Mesenchymal stem cell (in vitro differentiated cells and primary cell): ENCODE results near the gene KCNQ5.

Experiments used
- DNase-seq: peaks from one replicate; pipeline ENCODE4 v3.0.0-alpha.2; 2013
- H2AFZ ChIP-seq: one replicate; pipeline ENCODE4 v1.6.1; 2013; ENCODE audit warnings: low read depth, mild to moderate bottlenecking, control low read depth, inconsistent platforms, low read length, moderate library complexity
- H2AK5ac ChIP-seq: 2 replicates; pipeline ENCODE4 v1.6.1; 2013; ENCODE audit warnings: low read length, moderate library complexity, mild to moderate bottlenecking, inconsistent platforms; ENCODE audit not compliant: severe bottlenecking
- H2BK120ac ChIP-seq: one replicate; pipeline ENCODE4 v1.6.1; 2013; ENCODE audit warnings: low read depth, mild to moderate bottlenecking, inconsistent platforms, low read length, moderate library complexity
- H2BK12ac ChIP-seq, 2 experiments: one replicate each; pipeline ENCODE4 v1.6.1; 2013; ENCODE audit warnings: inconsistent platforms in 2 of 2, low read length in 2 of 2, mild to moderate bottlenecking in 2 of 2, moderate library complexity in 2 of 2, control low read depth in 1 of 2
- H2BK15ac ChIP-seq: one replicate; pipeline ENCODE4 v1.6.1; 2013; ENCODE audit warnings: mild to moderate bottlenecking, low read depth, inconsistent platforms; ENCODE audit not compliant: poor library complexity, severe bottlenecking
- H2BK5ac ChIP-seq: 2 replicates; pipeline ENCODE4 v1.6.1; 2013; ENCODE audit warnings: low read depth, mild to moderate bottlenecking, low read length, control low read depth, inconsistent platforms; ENCODE audit not compliant: poor library complexity, severe bottlenecking
- H3K14ac ChIP-seq, 2 experiments: one replicate each; pipeline ENCODE4 v1.6.1; 2013; ENCODE audit warnings: inconsistent platforms in 2 of 2, low read length in 2 of 2, control low read depth in 1 of 2, mild to moderate bottlenecking in 1 of 2, moderate library complexity in 1 of 2
- H3K18ac ChIP-seq, 2 experiments: one replicate each; pipeline ENCODE4 v1.6.1; 2013; ENCODE audit warnings: inconsistent platforms in 2 of 2, low read length in 2 of 2, control low read depth in 1 of 2, low read depth in 1 of 2, mild to moderate bottlenecking in 1 of 2
- H3K23ac ChIP-seq, 2 experiments: one replicate each; pipeline ENCODE4 v1.6.1; 2013; ENCODE audit warnings: inconsistent platforms in 2 of 2, low read length in 2 of 2, mild to moderate bottlenecking in 2 of 2, moderate library complexity in 2 of 2, control low read depth in 1 of 2
- H3K27ac ChIP-seq: 2 replicates; pipeline ENCODE4 v1.5.1; 2013; ENCODE audit warnings: mild to moderate bottlenecking, moderate library complexity, low read length, control low read depth, inconsistent platforms; ENCODE audit not compliant: poor library complexity, severe bottlenecking
- H3K27me3 ChIP-seq, 2 experiments: 2 replicates each; pipeline versions ENCODE4 v1.6.1 to v1.7.0; 2013; ENCODE audit warnings: low read length in 2 of 2, mild to moderate bottlenecking in 2 of 2, moderate library complexity in 2 of 2, control low read depth in 1 of 2, inconsistent platforms in 1 of 2; ENCODE audit not compliant: control insufficient read depth in 1 of 2, insufficient read depth in 1 of 2
- H3K36me3 ChIP-seq, 2 experiments: 2 replicates each; pipeline versions ENCODE4 v1.6.1 to v1.7.0; 2013; ENCODE audit warnings: low read length in 2 of 2, control low read depth in 1 of 2, inconsistent platforms in 1 of 2, low read depth in 1 of 2, mild to moderate bottlenecking in 1 of 2; ENCODE audit not compliant: insufficient read depth in 2 of 2, control insufficient read depth in 1 of 2
- H3K4ac ChIP-seq, 2 experiments: one replicate each; pipeline ENCODE4 v1.6.1; 2013; ENCODE audit warnings: inconsistent platforms in 2 of 2, low read length in 2 of 2, mild to moderate bottlenecking in 2 of 2, moderate library complexity in 2 of 2, control low read depth in 1 of 2, low read depth in 1 of 2
- H3K4me1 ChIP-seq: 2 replicates; pipeline ENCODE4 v1.6.1; 2013; ENCODE audit warnings: low read depth, low read length, control low read depth; ENCODE audit not compliant: control insufficient read depth, insufficient read depth
- H3K4me2 ChIP-seq: 2 replicates; pipeline ENCODE4 v1.6.1; 2013; ENCODE audit warnings: low read length, mild to moderate bottlenecking, inconsistent platforms; ENCODE audit not compliant: poor library complexity, severe bottlenecking
- H3K4me3 ChIP-seq, 2 experiments: 2 replicates each; pipeline versions ENCODE4 v1.5.1 to v1.7.0; 2013; ENCODE audit warnings: low read length in 2 of 2, mild to moderate bottlenecking in 2 of 2, control low read depth in 1 of 2, low read depth in 1 of 2; ENCODE audit not compliant: insufficient read depth in 1 of 2
- H3K79me1 ChIP-seq: replicated peaks from 2 replicates; pipeline ENCODE4 v1.6.1; 2013; ENCODE audit warnings: mild to moderate bottlenecking, control low read depth, low read length, inconsistent platforms; ENCODE audit not compliant: poor library complexity, severe bottlenecking
- H3K9ac ChIP-seq: 2 replicates; pipeline ENCODE4 v1.7.0; 2013; ENCODE audit warnings: mild to moderate bottlenecking, low read length, moderate library complexity
- H3K9me3 ChIP-seq: 2 replicates; pipeline ENCODE4 v1.7.0; 2013; ENCODE audit warnings: mild to moderate bottlenecking, low read length; ENCODE audit not compliant: control insufficient read depth
- H4K8ac ChIP-seq: one replicate; pipeline ENCODE4 v1.6.1; 2013; ENCODE audit warnings: inconsistent platforms, mild to moderate bottlenecking, low read length, moderate library complexity
- H4K91ac ChIP-seq: one replicate; pipeline ENCODE4 v1.6.1; 2013; ENCODE audit warnings: mild to moderate bottlenecking, low read length, inconsistent platforms
- WGBS: methylation state at CpG from one replicate; pipeline ENCODE4 v1.1.7; 2013; ENCODE audit warnings: mixed read lengths; 5-methylcytosine and 5-hydroxymethylcytosine counted together

The KCNQ5 gene

GRCh38 chr6:73107016-73107415 is 485.2 kb downstream of the KCNQ5 start:
- H3K4me3 ChIP-seq = no peak overlapping the region
- H3K4me1 ChIP-seq = no peaks in the 10 kb centered on the region
- WGBS = no CpG with 5 or more reads among the region's 1 CpG
- H2BK120ac ChIP-seq = no peak overlapping the region
- H2AK5ac ChIP-seq = no peak overlapping the region
- no peak overlapping the region for H2BK12ac ChIP-seq
- H2BK15ac ChIP-seq = no peak overlapping the region
- H3K79me1 ChIP-seq = no peaks in the 10 kb centered on the region
- H4K91ac ChIP-seq = no peak overlapping the region
- H4K8ac ChIP-seq = no peak overlapping the region
- no peaks in the 10 kb centered on the region for H3K27me3 ChIP-seq
- no peaks in the 10 kb centered on the region for H3K36me3 ChIP-seq
- no peaks in the 10 kb centered on the region for H3K9me3 ChIP-seq
- H3K18ac ChIP-seq = no peak overlapping the region
- no peak overlapping the region for H3K23ac ChIP-seq
- H2BK5ac ChIP-seq = no peak overlapping the region
- no peak for DNase-seq
- H3K9ac ChIP-seq = no peak overlapping the region
- no peak overlapping the region for H3K4me2 ChIP-seq
- H3K4ac ChIP-seq = no peak overlapping the region
- H3K14ac ChIP-seq = no peak overlapping the region
- no peak overlapping the region for H3K27ac ChIP-seq
- no peak overlapping the region for H2AFZ ChIP-seq

- Histone ChIP-seq H3K4me2 (no peak overlapping the region), H3K9me3 (no peaks in the 10 kb centered on the region), H2AK5ac (no peak overlapping the region), H3K36me3 (no peaks in the 10 kb centered on the region), H2BK15ac (no peak overlapping the region), H4K91ac (no peak overlapping the region), H3K14ac (no peak overlapping the region), H2BK12ac (no peak overlapping the region), H3K4ac (no peak overlapping the region), H2AFZ (no peak overlapping the region), H3K27me3 (no peaks in the 10 kb centered on the region), H3K18ac (no peak overlapping the region), H4K8ac (no peak overlapping the region), H2BK120ac (no peak overlapping the region), H3K79me1 (no peaks in the 10 kb centered on the region), H3K4me1 (no peaks in the 10 kb centered on the region), H3K27ac (no peak overlapping the region), H3K9ac (no peak overlapping the region), H3K23ac (no peak overlapping the region), H2BK5ac (no peak overlapping the region), H3K4me3 (no peak overlapping the region)
- DNase-seq = no peak
- 80% methylated on average over 1 of the region's 3 CpGs for WGBS
These were observed 487.1 kb downstream of the KCNQ5 start for GRCh38 chr6:73108949-73109348.

GRCh38 chr6:73109659-73110058 is 487.8 kb downstream of the KCNQ5 start:
- H4K91ac ChIP-seq = no peak overlapping the region
- H2BK120ac ChIP-seq = no peak overlapping the region
- no peak overlapping the region for H3K27ac ChIP-seq
- no peaks in the 10 kb centered on the region for H3K4me1 ChIP-seq
- H3K9me3 ChIP-seq = no peaks in the 10 kb centered on the region
- no peak overlapping the region for H2AK5ac ChIP-seq
- no peak overlapping the region for H3K4me3 ChIP-seq
- no peaks in the 10 kb centered on the region for H3K36me3 ChIP-seq
- H2BK15ac ChIP-seq = no peak overlapping the region
- no peaks in the 10 kb centered on the region for H3K79me1 ChIP-seq
- no peak overlapping the region for H2BK5ac ChIP-seq
- no peak overlapping the region for H4K8ac ChIP-seq
- no peak overlapping the region for H3K9ac ChIP-seq
- no peak overlapping the region for H3K18ac ChIP-seq
- H3K4me2 ChIP-seq = no peak overlapping the region
- no peaks in the 10 kb centered on the region for H3K27me3 ChIP-seq
- no CpG with 5 or more reads among the region's 3 CpGs for WGBS
- H2BK12ac ChIP-seq = no peak overlapping the region
- no peak overlapping the region for H2AFZ ChIP-seq
- H3K23ac ChIP-seq = no peak overlapping the region
- no peak overlapping the region for H3K4ac ChIP-seq
- no peak overlapping the region for H3K14ac ChIP-seq
- DNase-seq = no peak

GRCh38 chr6:73116330-73116729 is 494.5 kb downstream of the KCNQ5 start:
- H2AK5ac ChIP-seq = no peak overlapping the region
- no peak overlapping the region for H4K91ac ChIP-seq
- H3K9ac ChIP-seq = no peak overlapping the region
- H3K4ac ChIP-seq = no peak overlapping the region
- H3K4me1 ChIP-seq = no peaks in the 10 kb centered on the region
- peaks cover 0 to 3% of the 10 kb centered on the region in 2 experiments for H3K27me3 ChIP-seq
- H3K79me1 ChIP-seq = no peaks in the 10 kb centered on the region
- no peak overlapping the region for H3K14ac ChIP-seq
- H2BK5ac ChIP-seq = no peak overlapping the region
- no peak overlapping the region for H2BK120ac ChIP-seq
- no peaks in the 10 kb centered on the region for H3K36me3 ChIP-seq
- H3K4me2 ChIP-seq = no peak overlapping the region
- H4K8ac ChIP-seq = no peak overlapping the region
- no peak overlapping the region for H3K27ac ChIP-seq
- H2AFZ ChIP-seq = no peak overlapping the region
- H2BK12ac ChIP-seq = no peak overlapping the region
- no peak for DNase-seq
- 91% methylated on average over 2 of the region's 3 CpGs for WGBS
- no peak overlapping the region for H3K4me3 ChIP-seq
- no peak overlapping the region for H3K18ac ChIP-seq
- H2BK15ac ChIP-seq = no peak overlapping the region
- no peak overlapping the region for H3K23ac ChIP-seq
- H3K9me3 ChIP-seq = no peaks in the 10 kb centered on the region
